Stimulated activated CD8-positive, alpha-beta memory T cell treated with anti-CD3 and anti-CD28 coated beads, Interleukin-12 subunit alpha, Interleukin-12 subunit beta, amount 100 ng/mL, for 4 hours (primary cell): ENCODE measurements around the gene NEMF.
A peak's percentile ranks its signal among the peaks of the same experiment; 100 is the strongest.
"Not testable (repeated sequence)": the region's sequence is repeated elsewhere in the genome, so short reads cannot be mapped to it uniquely, and the experiment has no call there.

Experiments used
- DNase-seq: peaks from one replicate; pipeline ENCODE4 v3.0.0-alpha.2; 2020; ENCODE audit warnings: low read depth

The NEMF gene

GRCh38 chr14:49852301-49853157, at the start of gene NEMF:
NEMF (minus strand) TSS chr14:49852788; CDS start chr14:49852753, 35 bp downstream.
- DNase-seq, result peak; percentile 62

- no peak for DNase-seq
Observed at GRCh38 chr14:49900973-49901372, 48.4 kb upstream of the NEMF start.

- no peak for DNase-seq
Observed at GRCh38 chr14:49898485-49898884, 45.9 kb upstream of the NEMF start.

- DNase-seq, result no peak
Observed at GRCh38 chr14:49897965-49898364, 45.4 kb upstream of the NEMF start.

- DNase-seq, result no peak
Observed at GRCh38 chr14:49897414-49897813, 44.8 kb upstream of the NEMF start.

GRCh38 chr14:49896966-49897365, 44.4 kb upstream of the NEMF start:
- no peak for DNase-seq

- DNase-seq, result not testable (repeated sequence)
Observed at GRCh38 chr14:49896272-49896671, 43.7 kb upstream of the NEMF start.

- DNase-seq, result no peak
Observed at GRCh38 chr14:49895480-49895879, 42.9 kb upstream of the NEMF start.

- DNase-seq, result not testable (repeated sequence)
Observed at GRCh38 chr14:49894214-49895107, 41.9 kb upstream of the NEMF start.

- DNase-seq, result peak; percentile 61
Observed at GRCh38 chr14:49893309-49894213, 41.0 kb upstream of the NEMF start.

- peak; percentile 94 for DNase-seq
Observed at GRCh38 chr14:49892636-49893308, 40.2 kb upstream of the NEMF start, which contains the start of gene ARF6. ARF6 (plus strand) TSS chr14:49893082; CDS start chr14:49893737, 655 bp downstream.

GRCh38 chr14:49892301-49892635, 39.7 kb upstream of the NEMF start:
- DNase-seq, result no peak

- no peak for DNase-seq
Observed at GRCh38 chr14:49888293-49888692, 35.7 kb upstream of the NEMF start.

GRCh38 chr14:49886523-49886922, 33.9 kb upstream of the NEMF start:
- DNase-seq, result no peak

GRCh38 chr14:49882826-49883694, 30.5 kb upstream of the NEMF start:
- no peak for DNase-seq

- DNase-seq, result no peak
Observed at GRCh38 chr14:49881350-49882001, 28.9 kb upstream of the NEMF start.

GRCh38 chr14:49880267-49881064, 27.9 kb upstream of the NEMF start:
- DNase-seq, result no peak

GRCh38 chr14:49879646-49880204, 27.1 kb upstream of the NEMF start:
- DNase-seq, result peak; percentile 21
